ENCODE measurements around the gene PIK3R1.

PIK3R1 gene

DNA sequence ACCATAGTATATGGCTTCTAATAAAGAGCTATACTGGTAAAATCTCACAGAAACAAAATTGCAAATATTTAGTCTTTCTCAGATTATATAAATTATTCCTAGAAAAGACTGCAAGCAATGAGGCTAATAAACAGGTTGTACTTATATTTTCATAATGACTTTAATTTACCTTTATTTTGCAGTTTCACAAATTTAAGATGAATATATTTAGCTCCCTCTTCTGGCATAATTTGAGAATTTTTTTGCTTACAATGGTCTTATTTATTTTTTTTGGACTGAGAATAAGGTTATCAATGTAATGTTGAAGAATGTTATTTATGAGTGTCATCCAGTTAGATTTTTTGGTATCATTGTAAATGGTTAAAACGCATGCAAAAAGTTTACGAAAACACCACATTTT lies 56.7 kb downstream of the PIK3R1 start:
- DNase-seq, result no peak

DNA sequence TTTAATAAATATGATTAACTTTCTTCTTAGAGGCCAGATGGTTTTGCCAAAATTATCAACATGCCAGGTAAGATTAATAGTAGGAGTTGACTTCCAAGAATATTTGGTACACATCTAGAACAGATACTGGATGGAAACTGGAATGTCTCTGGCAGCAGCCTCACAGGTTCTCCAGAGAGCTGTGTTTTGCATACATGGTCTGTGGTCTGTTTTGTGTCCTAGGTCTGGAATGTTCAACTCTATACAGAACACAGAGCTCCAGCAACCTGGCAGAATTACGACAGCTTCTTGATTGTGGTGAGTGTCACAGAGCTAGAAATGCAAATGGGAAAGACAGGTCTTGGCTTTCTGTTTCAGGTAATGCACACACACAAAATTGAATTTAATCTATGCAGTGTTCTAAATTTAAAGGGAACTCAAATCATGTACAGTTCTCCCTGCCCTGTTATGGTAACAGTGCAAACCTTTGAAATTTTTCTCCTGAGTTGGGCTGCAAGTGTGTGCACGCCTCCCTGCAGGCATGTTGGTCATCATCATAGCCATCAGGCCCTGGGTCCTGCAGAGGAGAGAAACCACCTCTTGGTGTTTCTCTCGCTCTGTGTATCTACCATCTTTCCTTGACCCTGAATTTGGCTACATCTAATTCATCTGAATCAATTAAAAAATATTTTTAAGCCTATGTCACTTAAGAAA lies 58.3 kb downstream of the PIK3R1 start:
- no peak for DNase-seq

DNA sequence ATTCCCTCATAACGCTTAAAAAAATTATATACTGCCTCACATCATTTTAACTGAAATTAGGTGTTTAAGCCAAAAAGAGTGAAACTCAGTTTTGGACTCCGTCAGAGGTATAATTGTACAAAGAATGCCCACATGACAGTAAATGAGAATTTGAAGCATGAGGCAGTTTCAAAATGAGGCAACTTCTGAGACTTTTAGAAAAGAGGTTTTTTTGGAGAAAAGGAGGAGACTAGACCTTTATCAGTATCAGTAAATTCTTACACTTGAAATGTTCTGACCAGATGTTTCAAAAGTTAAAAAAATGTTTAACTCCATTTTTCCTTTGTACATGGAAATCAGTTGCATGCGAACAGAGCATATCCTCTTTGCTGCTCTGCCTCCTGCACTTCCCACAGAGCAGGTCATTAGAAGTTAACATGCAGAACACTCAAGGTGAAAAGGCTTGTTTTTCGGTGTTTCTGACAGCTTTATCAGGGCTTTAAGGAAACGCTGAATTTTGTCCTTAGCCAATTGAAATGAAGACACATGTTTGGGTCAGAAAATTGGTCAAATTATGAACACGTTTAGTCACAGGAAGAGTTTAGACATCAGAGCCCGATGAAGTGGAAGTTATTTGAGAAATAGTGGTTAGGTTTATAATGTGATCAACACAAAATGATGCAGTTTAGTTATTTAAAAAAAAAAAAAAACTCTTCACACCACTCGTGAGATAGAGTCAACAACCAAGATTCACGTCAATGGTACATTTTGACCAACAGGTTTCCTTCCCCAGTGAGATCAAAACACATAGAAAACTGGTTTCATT lies 59.5 kb downstream of the PIK3R1 start:
- no peak for DNase-seq

GRCh38 chr5:68276740-68277139 lies 61.2 kb downstream of the PIK3R1 start:
- DNase-seq, result no peak

GRCh38 chr5:68277431-68277830 lies 61.9 kb downstream of the PIK3R1 start:
- no peak for DNase-seq

DNA sequence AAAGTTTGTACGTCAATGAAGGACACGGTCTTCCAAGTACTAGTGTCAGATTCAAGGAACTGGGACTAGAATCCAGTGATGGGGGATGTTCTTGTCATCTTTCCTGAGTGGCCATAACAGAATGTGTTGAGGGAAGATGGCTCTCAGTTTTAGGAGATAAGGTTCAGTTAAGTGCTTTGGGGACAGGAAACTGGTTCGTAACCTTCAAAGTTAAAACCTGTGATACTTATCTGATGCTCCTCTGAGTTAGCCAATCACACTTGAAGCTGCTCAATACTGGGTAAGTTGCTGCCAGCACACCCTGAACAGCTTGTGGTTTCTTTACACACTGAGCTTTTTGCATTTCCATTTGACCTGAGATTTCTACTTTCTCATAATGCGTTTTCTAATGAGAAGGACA lies 64.4 kb downstream of the PIK3R1 start:
- DNase-seq, result no peak

- no peak for DNase-seq
Measured at GRCh38 chr5:68282001-68282400, 66.4 kb downstream of the PIK3R1 start.

DNA sequence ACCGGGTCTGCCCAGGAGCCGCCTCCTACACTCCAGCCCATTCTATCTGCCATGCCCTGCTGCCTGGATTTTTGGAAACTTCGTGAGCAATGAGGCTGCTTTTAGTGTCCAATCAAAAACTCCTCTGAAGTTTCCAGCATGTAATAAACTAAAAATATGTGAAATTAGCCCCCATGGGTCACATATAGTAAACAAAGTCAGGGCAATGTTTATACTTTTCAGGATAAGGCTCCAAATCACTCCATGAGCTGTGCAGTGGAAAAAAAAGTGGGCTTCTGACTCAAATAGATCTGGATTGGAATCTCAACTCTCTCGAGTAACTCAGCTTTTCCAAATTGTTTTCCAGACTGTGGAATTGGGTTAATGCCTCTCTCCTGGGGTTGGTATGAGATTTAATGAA lies 68.2 kb downstream of the PIK3R1 start:
- DNase-seq, result no peak

DNA sequence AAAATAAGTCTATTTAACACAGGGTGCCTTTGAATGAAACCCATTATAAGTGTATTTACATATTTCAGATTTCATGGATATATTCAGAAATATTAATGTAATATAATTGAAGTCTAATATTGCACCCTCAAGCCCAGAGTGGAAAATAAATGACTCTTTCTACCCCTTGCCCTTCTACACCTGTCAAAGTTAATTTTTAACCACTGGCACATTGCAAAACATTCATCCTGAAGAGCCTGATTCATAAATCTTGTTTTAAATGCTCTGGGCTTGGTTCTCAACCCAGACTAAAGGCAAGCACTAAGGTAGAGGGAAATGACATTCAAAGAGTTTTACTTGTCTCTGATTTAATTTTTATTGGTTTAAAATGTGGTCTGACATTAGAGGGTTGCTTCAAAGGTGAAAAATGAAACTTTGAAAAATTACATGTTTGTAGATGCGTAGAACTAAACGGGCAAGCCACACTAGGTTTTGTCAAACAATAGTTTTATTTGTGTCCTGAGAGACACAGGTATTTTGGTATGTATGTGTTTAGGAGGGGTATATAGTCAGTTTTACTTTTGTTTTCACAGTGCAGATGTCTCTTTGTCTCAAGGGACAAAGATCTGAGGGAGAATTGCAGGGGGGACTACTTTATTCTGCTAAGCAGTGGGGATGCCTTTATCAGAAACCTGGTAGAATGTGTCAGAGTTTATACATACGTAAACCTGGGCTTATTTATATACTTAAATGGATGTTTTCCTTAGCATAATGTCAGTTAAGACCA lies 69.7 kb downstream of the PIK3R1 start:
- DNase-seq, result no peak

GRCh38 chr5:68285851-68286611 lies 70.5 kb downstream of the PIK3R1 start:
- no peak for DNase-seq

- DNase-seq, result no peak
Measured at GRCh38 chr5:68286612-68286912, 71.0 kb downstream of the PIK3R1 start.

GRCh38 chr5:68287631-68287975 lies 72.0 kb downstream of the PIK3R1 start:
- no peak for DNase-seq

DNA sequence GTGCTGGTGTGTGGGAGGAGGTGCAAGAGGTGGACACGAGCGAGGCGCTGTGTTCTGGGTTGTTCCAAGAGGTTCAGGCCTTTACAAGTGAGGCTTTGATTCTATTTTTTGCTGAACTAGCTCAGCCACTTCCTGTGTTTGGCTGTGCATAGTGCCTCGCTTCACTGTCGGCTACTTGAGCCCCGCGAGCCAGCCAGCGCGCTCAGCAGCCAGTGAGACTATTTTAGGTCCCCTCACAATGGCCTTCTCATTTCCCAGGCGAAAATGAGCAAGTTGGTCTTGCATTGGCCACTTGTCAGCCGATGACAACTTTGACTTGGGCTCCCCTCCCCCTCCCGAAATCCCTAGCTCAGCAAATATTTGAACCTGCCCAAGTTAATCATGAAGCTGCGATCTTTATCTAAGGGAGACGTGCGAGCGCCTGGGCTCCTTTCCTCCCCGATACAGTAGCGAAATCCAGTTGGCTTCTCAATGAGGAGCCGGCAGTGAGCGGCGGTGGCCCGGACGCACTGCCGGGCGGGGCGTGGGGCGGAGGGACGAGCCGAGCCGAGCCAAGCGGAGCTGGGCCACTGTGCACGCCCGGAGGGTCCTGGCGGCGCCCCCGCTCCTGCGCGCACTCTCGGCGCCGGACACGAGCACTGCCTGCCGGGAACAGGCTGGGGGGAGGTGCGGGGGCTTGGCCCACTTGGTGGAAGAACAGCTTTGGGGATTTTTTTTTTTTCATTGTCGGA lies 72.6 kb downstream of the PIK3R1 start:
- DNase-seq, result peak; percentile 42

- DNase-seq, result no peak
Measured at GRCh38 chr5:68288707-68289134, 73.2 kb downstream of the PIK3R1 start.

DNA sequence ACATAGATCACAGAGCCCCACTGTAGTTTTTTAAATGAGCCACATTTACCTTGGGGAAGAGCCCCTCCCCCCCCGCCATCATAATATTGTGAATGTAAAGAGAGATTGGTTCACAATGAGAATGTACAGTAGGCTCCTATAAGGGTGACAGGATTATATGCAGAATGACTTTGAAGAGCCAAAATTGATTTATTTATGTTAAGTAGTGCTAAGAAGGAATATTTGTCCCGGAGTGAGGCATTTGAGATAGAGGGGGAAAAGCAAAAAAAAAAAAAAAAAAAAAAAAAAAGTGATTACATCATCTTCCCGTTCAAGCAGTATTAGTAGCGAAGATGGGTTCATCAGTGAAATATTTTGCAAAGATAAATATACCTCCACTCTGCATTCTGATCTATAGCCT lies 73.9 kb downstream of the PIK3R1 start:
- no peak for DNase-seq

DNA sequence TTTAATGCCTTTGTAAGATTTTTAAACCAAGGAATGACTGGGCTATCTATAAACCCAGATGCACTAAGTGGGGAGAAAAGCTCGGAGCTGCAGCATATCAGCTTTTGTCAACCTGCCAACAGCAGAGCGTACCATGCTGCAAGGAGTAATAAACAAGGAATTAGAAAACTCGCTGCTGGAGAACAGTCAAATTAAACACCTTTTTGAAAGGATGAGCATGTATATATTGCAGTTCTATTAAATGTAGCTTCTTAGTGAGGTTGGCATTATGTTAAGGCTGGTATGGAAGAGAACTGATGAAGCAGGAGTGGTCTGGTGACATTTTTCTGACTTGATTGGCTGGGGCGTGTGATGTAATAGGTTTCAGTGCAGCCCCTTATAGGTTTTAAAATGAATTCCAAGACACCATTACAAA lies 74.7 kb downstream of the PIK3R1 start:
- no peak for DNase-seq

DNA sequence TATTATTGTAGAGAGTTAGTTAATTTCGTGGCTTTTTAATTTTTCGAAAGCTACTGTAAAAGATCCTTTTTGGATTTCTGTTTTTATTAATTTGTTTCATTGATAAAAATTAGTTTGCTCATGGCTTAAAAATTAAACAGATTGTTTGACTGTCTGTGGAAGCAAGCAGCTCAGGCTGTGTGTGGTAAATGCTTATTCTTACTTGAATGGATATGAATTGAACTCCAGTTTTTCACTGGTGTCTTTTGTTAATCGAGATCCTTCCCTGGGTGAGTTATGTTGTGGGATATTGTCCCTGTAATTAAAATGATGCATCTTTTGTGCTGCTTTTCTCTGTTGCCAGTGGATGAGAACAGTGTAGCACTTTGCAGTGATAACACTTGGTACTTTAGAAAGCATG lies 75.3 kb downstream of the PIK3R1 start:
- no peak for DNase-seq

- DNase-seq, result no peak
Measured at GRCh38 chr5:68292316-68292715, 76.8 kb downstream of the PIK3R1 start.

DNA sequence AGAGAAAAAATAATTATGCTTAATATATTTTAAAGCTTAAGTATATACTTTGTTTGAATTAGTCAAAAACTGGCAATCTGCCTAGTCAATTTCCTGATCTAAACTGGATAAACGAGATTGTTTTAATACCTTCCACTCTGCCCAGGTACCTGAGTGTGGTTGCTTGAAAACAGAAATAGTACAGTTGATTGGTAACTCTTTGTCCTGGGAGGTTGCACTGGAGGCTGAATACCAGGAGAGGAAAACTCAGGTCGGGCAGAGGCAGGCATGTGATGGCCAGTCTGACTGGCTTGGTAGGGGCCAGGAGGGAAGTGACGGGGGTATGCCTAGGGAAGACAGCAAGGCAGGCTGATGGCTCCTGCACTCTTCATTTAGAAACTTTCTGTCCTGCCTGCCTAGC lies 80.2 kb downstream of the PIK3R1 start:
- no peak for DNase-seq

DNA sequence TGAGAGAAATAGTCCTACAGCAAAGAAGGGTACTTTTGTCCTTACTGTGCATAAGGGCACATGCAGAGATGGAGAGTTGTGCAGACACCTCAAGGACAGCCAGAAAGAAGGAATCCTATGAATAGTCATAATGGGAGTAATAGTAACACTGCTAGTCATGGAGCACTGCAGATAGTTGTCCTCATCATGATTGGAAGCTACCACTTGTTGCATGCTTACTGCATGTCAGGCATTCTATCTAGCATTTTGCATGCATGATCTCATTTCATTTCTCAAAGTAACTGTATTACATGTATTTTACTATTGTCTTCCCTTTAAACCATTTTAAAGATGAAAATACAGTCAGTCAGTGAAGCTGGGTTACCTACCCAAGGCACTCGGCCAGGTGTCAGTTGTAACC lies 81.3 kb downstream of the PIK3R1 start:
- DNase-seq, result no peak

DNA sequence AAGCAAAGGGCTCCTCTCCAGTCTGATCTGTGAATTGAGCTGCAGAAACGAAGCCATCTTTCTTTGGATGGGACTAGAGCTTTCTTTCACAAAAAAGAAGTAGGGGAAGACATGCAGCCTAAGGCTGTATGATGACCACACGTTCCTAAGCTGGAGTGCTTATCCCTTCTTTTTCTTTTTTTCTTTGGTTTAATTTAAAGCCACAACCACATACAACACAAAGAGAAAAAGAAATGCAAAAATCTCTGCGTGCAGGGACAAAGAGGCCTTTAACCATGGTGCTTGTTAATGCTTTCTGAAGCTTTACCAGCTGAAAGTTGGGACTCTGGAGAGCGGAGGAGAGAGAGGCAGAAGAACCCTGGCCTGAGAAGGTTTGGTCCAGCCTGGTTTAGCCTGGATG lies 82.1 kb downstream of the PIK3R1 start:
- DNase-seq, result no peak

- DNase-seq, result no peak
Measured at GRCh38 chr5:68298479-68298878, 82.9 kb downstream of the PIK3R1 start.

DNA sequence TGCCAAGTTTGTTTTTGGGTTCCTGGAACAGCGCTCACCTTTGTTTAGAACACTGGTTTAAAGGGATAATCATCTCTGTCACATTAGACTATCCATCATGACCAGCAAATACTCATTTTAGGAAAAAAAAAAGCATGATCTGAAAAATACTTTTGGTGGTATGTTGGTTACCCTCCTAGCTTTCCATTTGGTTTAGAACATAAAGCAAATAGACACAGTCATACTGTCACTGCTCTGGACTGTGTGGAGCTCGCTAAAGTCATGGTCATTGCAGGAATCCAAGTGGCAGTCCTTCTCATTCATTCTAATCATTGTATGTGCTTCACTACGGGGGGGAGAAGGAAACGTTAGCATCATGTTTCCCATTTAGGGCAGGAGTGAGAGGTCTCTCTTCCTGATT lies 83.5 kb downstream of the PIK3R1 start:
- DNase-seq, result no peak

All from 8988T (cell line).